CD14-positive monocyte (primary cell): ENCODE results near the gene PMM2. TPM values are rescaled to one million over a fixed set of nuclear protein-coding genes. Genes with fewer than 3 reads are reported as not detected.

ENCODE experiments used
- DNase-seq, 3 donors: peaks; one replicate each; pipeline ENCODE4 v3.0.0-alpha.2; 2011 to 2022
- H2AFZ ChIP-seq: 2 replicates; pipeline ENCODE4 v1.6.0; 2012; ENCODE audit warnings: mild to moderate bottlenecking, low read depth, low read length, inconsistent platforms; ENCODE audit not compliant: insufficient read depth, poor library complexity, severe bottlenecking
- H3K27ac ChIP-seq, 2 donors: 1 replicate in 1 of 2; 2 replicates in 1 of 2; pipeline ENCODE4 v1.5.1; 2012 to 2013; ENCODE audit warnings: low read length in 2 of 2, control low read depth in 1 of 2, inconsistent platforms in 1 of 2, low read depth in 1 of 2, mild to moderate bottlenecking in 1 of 2
- H3K27me3 ChIP-seq, 2 donors: one replicate each; pipeline versions ENCODE4 v1.6.0 to v1.6.1; 2011 to 2013; ENCODE audit warnings: low read length in 2 of 2; ENCODE audit not compliant: control insufficient read depth in 2 of 2, insufficient read depth in 2 of 2
- H3K36me3 ChIP-seq, 2 donors: replicated peaks in 1 of 2; 1 replicate in 1 of 2; 2 replicates in 1 of 2; pipeline versions ENCODE4 v1.5.1 to v1.6.1; 2012 to 2013; ENCODE audit warnings: low read length in 2 of 2, control low read depth in 1 of 2, inconsistent platforms in 1 of 2, mild to moderate bottlenecking in 1 of 2; ENCODE audit not compliant: insufficient read depth in 2 of 2, control insufficient read depth in 1 of 2
- H3K4me1 ChIP-seq, 2 donors: 1 replicate in 1 of 2; 2 replicates in 1 of 2; pipeline versions ENCODE4 v1.5.1 to v1.6.1; 2012 to 2013; ENCODE audit warnings: low read length in 2 of 2, control low read depth in 1 of 2, inconsistent platforms in 1 of 2, mild to moderate bottlenecking in 1 of 2, moderate library complexity in 1 of 2; ENCODE audit not compliant: insufficient read depth in 2 of 2, control insufficient read depth in 1 of 2
- H3K4me2 ChIP-seq: replicated peaks from 2 replicates; pipeline ENCODE3; 2012; ENCODE audit warnings: low read length, moderate library complexity, mild to moderate bottlenecking; ENCODE audit not compliant: poor library complexity, severe bottlenecking; ENCODE audit errors: extremely low read depth
- H3K4me3 ChIP-seq, 3 experiments: fragments of 200-600 bp in 1 of 3; sonication (generic) in 1 of 3; replicated peaks in 1 of 3; 1 replicate in 2 of 3; 2 replicates in 1 of 3; pipeline ENCODE4 v1.5.1; 2011 to 2013; ENCODE audit warnings: low read length in 3 of 3, mild to moderate bottlenecking in 3 of 3, control low read depth in 2 of 3, low read depth in 2 of 3, inconsistent platforms in 1 of 3, moderate library complexity in 1 of 3
- H3K79me2 ChIP-seq: 2 replicates; pipeline ENCODE4 v1.6.0; 2012; ENCODE audit warnings: mild to moderate bottlenecking, control low read depth, inconsistent platforms, low read length, moderate library complexity; ENCODE audit not compliant: insufficient read depth
- H3K9ac ChIP-seq: 2 replicates; pipeline ENCODE4 v1.6.0; 2017; ENCODE audit warnings: low read length, mild to moderate bottlenecking; ENCODE audit not compliant: insufficient read depth, poor library complexity, severe bottlenecking
- H3K9me3 ChIP-seq, 2 donors: replicated peaks in 1 of 2; 1 replicate in 1 of 2; 2 replicates in 1 of 2; pipeline versions ENCODE4 v1.5.1 to v1.6.1; 2012 to 2013; ENCODE audit warnings: low read length in 2 of 2, control low read depth in 1 of 2; ENCODE audit not compliant: control insufficient read depth in 1 of 2, insufficient read depth in 1 of 2
- H4K20me1 ChIP-seq: 2 replicates; pipeline ENCODE4 v1.6.0; 2012; ENCODE audit warnings: mild to moderate bottlenecking, low read length, control low read depth, moderate library complexity; ENCODE audit not compliant: insufficient read depth
- H3K27ac Mint-ChIP-seq, 7 donors: one replicate each; pipeline ENCODE4 v1.8.0; 2020; ENCODE audit warnings: mild to moderate bottlenecking in 7 of 7, mixed read lengths in 7 of 7, moderate library complexity in 6 of 7, inconsistent platforms in 2 of 7
- H3K27me3 Mint-ChIP-seq, 3 donors: one replicate each; pipeline ENCODE4 v1.8.0; 2021 to 2022; ENCODE audit warnings: low read depth in 3 of 3, mild to moderate bottlenecking in 3 of 3, mixed read lengths in 3 of 3, moderate library complexity in 3 of 3, inconsistent platforms in 1 of 3
- H3K36me3 Mint-ChIP-seq, 2 donors: one replicate each; pipeline ENCODE4 v1.8.0; 2020; ENCODE audit warnings: mixed read lengths in 2 of 2, inconsistent platforms in 1 of 2, mild to moderate bottlenecking in 1 of 2
- H3K4me1 Mint-ChIP-seq: one replicate; pipeline ENCODE4 v1.8.0; 2020; ENCODE audit warnings: mild to moderate bottlenecking, mixed read lengths
- H3K4me3 Mint-ChIP-seq, 2 donors: one replicate each; pipeline ENCODE4 v1.8.0; 2020; ENCODE audit warnings: mild to moderate bottlenecking in 2 of 2, mixed read lengths in 2 of 2, moderate library complexity in 1 of 2
- H3K9me3 Mint-ChIP-seq, 7 donors: one replicate each; pipeline ENCODE4 v1.8.0; 2020 to 2022; ENCODE audit warnings: mixed read lengths in 7 of 7, mild to moderate bottlenecking in 6 of 7, moderate library complexity in 6 of 7, inconsistent platforms in 2 of 7
- WGBS: methylation state at CpG from one replicate; pipeline ENCODE4 v1.1.5; 2013; ENCODE audit warnings: missing lambda C conversion rate; ENCODE audit not compliant: insufficient coverage; 5-methylcytosine and 5-hydroxymethylcytosine counted together
- intact Hi-C, 2 donors: fragments of 100-400 bp; cut with micrococcal nuclease; formaldehyde crosslinking; loops; one replicate each; pipeline versions ENCODE4 v1.15.0 to v1.15.1; 2023
- polyA plus RNA-seq, 3 donors: library from polyadenylated mRNA; depleted of rRNA in 1 of 3; unstranded in 2 of 3; stranded (reverse) in 1 of 3; fragments of 300-500 nt in 2 of 3; fragments of >200 nt in 1 of 3; fragmentation: Illumina TruSeq in 2 of 3; gene quantifications; 1 replicate in 2 of 3; 2 replicates in 1 of 3; pipeline ENCODE4 v1.2.3, GENCODE V29; 2012 to 2021
- TF ChIP-seq, protein P1 (sequence below): fragments of 200-600 bp; IDR thresholded peaks from one replicate; pipeline ENCODE4 v1.8.0; 2022; ENCODE audit warnings: antibody characterized with exemption, mild to moderate bottlenecking

Gene PMM2
- polyA plus RNA-seq, 3 donors = 15.2 to 22.9 (median 17.8) TPM

DNA sequence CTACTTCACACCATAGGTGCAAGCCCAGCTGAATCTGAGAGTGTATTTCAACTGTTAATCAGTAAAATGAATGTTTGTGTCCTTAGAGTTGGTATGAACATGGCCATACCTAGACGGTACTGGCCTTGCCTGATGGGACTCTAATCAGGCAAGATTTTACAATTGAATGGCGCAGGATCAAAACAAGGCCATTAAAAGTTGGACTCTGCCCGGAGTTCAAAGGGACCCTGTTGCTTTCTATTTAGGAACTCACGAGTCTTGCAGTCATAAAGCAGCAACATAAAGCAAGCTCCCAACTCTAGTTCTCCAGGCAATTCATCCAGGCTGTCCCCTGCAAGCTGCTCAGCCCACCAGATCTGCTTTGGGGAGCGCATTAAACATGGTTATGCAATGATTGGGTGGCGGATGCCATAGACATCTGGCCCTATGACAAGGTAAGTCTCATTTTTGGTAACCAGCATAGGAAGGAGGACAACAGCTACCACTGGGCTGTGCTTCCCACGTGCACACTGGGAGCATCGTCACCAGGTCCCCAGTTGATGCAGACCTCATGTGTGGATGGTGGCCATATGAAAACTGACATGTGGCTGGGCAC lies 9.0 kb upstream of the PMM2 start:
- intact Hi-C loops = no loop called here
- Mint-ChIP-seq H3K27ac (no peak overlapping the region), H3K4me1 (no peaks in the 10 kb centered on the region), H3K9me3 (peaks cover 0 to 3% (median 0%) of the 10 kb centered on the region in 7 donors), H3K27me3 (peaks cover 0 to 7% (median 4%) of the 10 kb centered on the region in 3 donors), H3K4me3 (no peak overlapping the region), H3K36me3 (peaks cover 0 to 4% of the 10 kb centered on the region in 2 donors)
- H3K4me1 ChIP-seq = no peaks in the 10 kb centered on the region
- no peak overlapping the region for H3K4me3 ChIP-seq
- no peaks in the 10 kb centered on the region for H3K36me3 ChIP-seq
- H3K27me3 ChIP-seq = no peaks in the 10 kb centered on the region
- 84% methylated on average over 8 of the region's 8 CpGs for WGBS
- H3K27ac ChIP-seq = no peak overlapping the region
- no peaks in the 10 kb centered on the region for H3K9me3 ChIP-seq
- no peak overlapping the region for H3K9ac ChIP-seq
- H3K4me2 ChIP-seq = no peak overlapping the region
- H3K79me2 ChIP-seq = no peaks in the 10 kb centered on the region
- no peaks in the 10 kb centered on the region for H4K20me1 ChIP-seq
- H2AFZ ChIP-seq = no peak overlapping the region
- no peak for DNase-seq
- TF ChIP-seq, protein P1, sequence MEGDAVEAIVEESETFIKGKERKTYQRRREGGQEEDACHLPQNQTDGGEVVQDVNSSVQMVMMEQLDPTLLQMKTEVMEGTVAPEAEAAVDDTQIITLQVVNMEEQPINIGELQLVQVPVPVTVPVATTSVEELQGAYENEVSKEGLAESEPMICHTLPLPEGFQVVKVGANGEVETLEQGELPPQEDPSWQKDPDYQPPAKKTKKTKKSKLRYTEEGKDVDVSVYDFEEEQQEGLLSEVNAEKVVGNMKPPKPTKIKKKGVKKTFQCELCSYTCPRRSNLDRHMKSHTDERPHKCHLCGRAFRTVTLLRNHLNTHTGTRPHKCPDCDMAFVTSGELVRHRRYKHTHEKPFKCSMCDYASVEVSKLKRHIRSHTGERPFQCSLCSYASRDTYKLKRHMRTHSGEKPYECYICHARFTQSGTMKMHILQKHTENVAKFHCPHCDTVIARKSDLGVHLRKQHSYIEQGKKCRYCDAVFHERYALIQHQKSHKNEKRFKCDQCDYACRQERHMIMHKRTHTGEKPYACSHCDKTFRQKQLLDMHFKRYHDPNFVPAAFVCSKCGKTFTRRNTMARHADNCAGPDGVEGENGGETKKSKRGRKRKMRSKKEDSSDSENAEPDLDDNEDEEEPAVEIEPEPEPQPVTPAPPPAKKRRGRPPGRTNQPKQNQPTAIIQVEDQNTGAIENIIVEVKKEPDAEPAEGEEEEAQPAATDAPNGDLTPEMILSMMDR = no peak

DNA sequence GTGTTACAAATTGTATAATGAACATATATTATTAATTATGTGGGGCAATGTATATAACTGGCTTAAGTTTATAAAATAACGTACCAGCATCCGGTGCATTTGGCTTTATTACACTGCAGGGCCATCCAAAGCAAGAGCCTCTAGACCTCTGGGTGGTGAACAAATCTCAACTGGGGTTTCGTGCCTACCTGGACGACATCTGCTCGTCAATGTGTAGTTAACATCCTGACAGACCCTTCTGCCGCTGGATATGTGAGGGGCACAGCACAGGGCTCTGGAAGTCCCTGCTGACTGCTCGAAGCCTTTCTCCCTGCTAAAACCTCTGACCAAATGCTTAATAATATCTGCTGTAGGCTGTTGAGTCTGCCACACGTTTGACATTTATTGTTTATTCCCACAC lies 2.5 kb upstream of the PMM2 start:
- H3K4me1 Mint-ChIP-seq = peaks cover 31% of the 10 kb centered on the region
- no peak overlapping the region for H3K27ac Mint-ChIP-seq

More for the DNA sequence above, 2.5 kb upstream of the PMM2 start:
- Histone ChIP-seq H3K79me2 (peaks cover 51% of the 10 kb centered on the region), H3K9me3 (no peaks in the 10 kb centered on the region), H3K36me3 (peaks cover 0 to 14% of the 10 kb centered on the region in 2 donors), H2AFZ (no peak overlapping the region), H3K27ac (no peak overlapping the region), H3K9ac (no peak overlapping the region), H3K4me2 (no peak overlapping the region), H3K4me1 (peaks cover 29 to 37% of the 10 kb centered on the region in 2 donors), H3K4me3 (no peak overlapping the region), H4K20me1 (peaks cover 15% of the 10 kb centered on the region), H3K27me3 (no peaks in the 10 kb centered on the region)
- intact Hi-C loops = loop anchor here in 1 of 2 donors (5.0 to 10.0 kb wide), 3 partner anchors 72 to 163 kb away; partner anchors contain the start of genes ABAT and CARHSP1
- H3K9me3 Mint-ChIP-seq = peaks cover 0 to 3% (median 0%) of the 10 kb centered on the region in 7 donors
- H3K4me3 Mint-ChIP-seq = no peak overlapping the region
- peaks cover 0 to 4% (median 0%) of the 10 kb centered on the region in 3 donors for H3K27me3 Mint-ChIP-seq
- TF ChIP-seq, protein P1 = no peak
- WGBS = 93% methylated on average over 3 of the region's 8 CpGs
- DNase-seq = no peak
- H3K36me3 Mint-ChIP-seq = peaks cover 5 to 15% of the 10 kb centered on the region in 2 donors
